H9 (cell line): ENCODE data around the gene KRT8. TPM values are rescaled to one million over a fixed set of nuclear protein-coding genes. Genes with fewer than 3 reads are reported as not detected.

Experiments used
- DNase-seq: peaks from one replicate; pipeline ENCODE4 v3.0.0-alpha.2; 2017
- H2AFZ ChIP-seq: one replicate; pipeline ENCODE4 v1.6.1; 2013; ENCODE audit warnings: mild to moderate bottlenecking, low read length, control low read depth, moderate library complexity
- H2AK5ac ChIP-seq: 2 replicates; pipeline ENCODE4 v1.6.1; 2013; ENCODE audit warnings: low read length, control low read depth, mixed read lengths; ENCODE audit not compliant: insufficient read length
- H2BK120ac ChIP-seq: one replicate; pipeline ENCODE4 v1.6.1; 2013; ENCODE audit warnings: low read depth, mild to moderate bottlenecking, low read length, control low read depth, inconsistent platforms; ENCODE audit not compliant: poor library complexity, severe bottlenecking
- H2BK12ac ChIP-seq: 2 replicates; pipeline ENCODE4 v1.6.1; 2013; ENCODE audit warnings: low read length, control low read depth, mixed read lengths, low read depth; ENCODE audit not compliant: insufficient read length
- H2BK15ac ChIP-seq: 2 replicates; pipeline ENCODE4 v1.6.1; 2013; ENCODE audit warnings: low read depth, low read length, control low read depth
- H2BK20ac ChIP-seq: one replicate; pipeline ENCODE4 v1.6.1; 2013; ENCODE audit warnings: low read depth, mild to moderate bottlenecking, low read length, control low read depth, inconsistent platforms; ENCODE audit not compliant: poor library complexity, severe bottlenecking
- H2BK5ac ChIP-seq: 2 replicates; pipeline ENCODE4 v1.6.1; 2013; ENCODE audit warnings: low read length, control low read depth, mixed read lengths; ENCODE audit not compliant: insufficient read length
- H3K14ac ChIP-seq: 2 replicates; pipeline ENCODE4 v1.6.1; 2013; ENCODE audit warnings: low read length, control low read depth; ENCODE audit not compliant: insufficient read depth
- H3K18ac ChIP-seq: 2 replicates; pipeline ENCODE4 v1.6.1; 2013; ENCODE audit warnings: low read depth, mild to moderate bottlenecking, mixed read lengths, low read length, control low read depth; ENCODE audit not compliant: insufficient read length
- H3K23ac ChIP-seq: 2 replicates; pipeline ENCODE4 v1.6.1; 2013; ENCODE audit warnings: low read length, control low read depth, mixed read lengths, low read depth; ENCODE audit not compliant: insufficient read length
- H3K23me2 ChIP-seq: 2 replicates; pipeline ENCODE4 v1.6.1; 2013; ENCODE audit warnings: low read depth, mild to moderate bottlenecking, mixed read lengths, low read length, control low read depth; ENCODE audit not compliant: insufficient read length, poor library complexity, severe bottlenecking
- H3K27ac ChIP-seq: 2 replicates; pipeline ENCODE4 v1.5.1; 2013; ENCODE audit warnings: low read length, control low read depth, mixed read lengths, low read depth; ENCODE audit not compliant: insufficient read length
- H3K27me3 ChIP-seq: 2 replicates; pipeline ENCODE4 v1.6.1; 2013; ENCODE audit warnings: low read length, control low read depth, inconsistent platforms; ENCODE audit not compliant: insufficient read depth
- H3K4ac ChIP-seq: 2 replicates; pipeline ENCODE4 v1.6.1; 2013; ENCODE audit warnings: low read depth, mild to moderate bottlenecking, control low read depth, inconsistent platforms, low read length, moderate library complexity
- H3K4me1 ChIP-seq: 2 replicates; pipeline ENCODE4 v1.6.1; 2013; ENCODE audit warnings: low read length, control low read depth, inconsistent platforms; ENCODE audit not compliant: insufficient read depth
- H3K4me2 ChIP-seq: 2 replicates; pipeline ENCODE4 v1.6.1; 2013; ENCODE audit warnings: low read length, control low read depth, mixed read lengths; ENCODE audit not compliant: insufficient read length, insufficient read depth
- H3K56ac ChIP-seq: 2 replicates; pipeline ENCODE4 v1.6.1; 2013; ENCODE audit warnings: low read depth, mild to moderate bottlenecking, mixed read lengths, low read length, control low read depth; ENCODE audit not compliant: insufficient read length
- H3K79me1 ChIP-seq: 2 replicates; pipeline ENCODE4 v1.6.1; 2013; ENCODE audit warnings: low read depth, mild to moderate bottlenecking, moderate library complexity, low read length, control low read depth, inconsistent platforms; ENCODE audit not compliant: insufficient read depth, poor library complexity, severe bottlenecking
- H3K79me2 ChIP-seq: 2 replicates; pipeline ENCODE4 v1.6.1; 2013; ENCODE audit warnings: low read length, control low read depth, inconsistent platforms; ENCODE audit not compliant: insufficient read depth
- H3K9ac ChIP-seq: 2 replicates; pipeline ENCODE4 v1.6.1; 2013; ENCODE audit warnings: low read length, control low read depth, mixed read lengths; ENCODE audit not compliant: insufficient read length; ENCODE audit errors: extremely low read depth
- H3K9me3 ChIP-seq: one replicate; pipeline ENCODE4 v1.6.1; 2013; ENCODE audit warnings: low read depth, low read length, inconsistent platforms; ENCODE audit not compliant: control insufficient read depth
- H3T11ph ChIP-seq: one replicate; pipeline ENCODE4 v1.6.1; 2013; ENCODE audit warnings: mild to moderate bottlenecking, low read length, control low read depth, inconsistent platforms
- H4K20me1 ChIP-seq: one replicate; pipeline ENCODE4 v1.6.1; 2013; ENCODE audit not compliant: control insufficient read depth, insufficient read length, insufficient read depth
- H4K5ac ChIP-seq: 2 replicates; pipeline ENCODE4 v1.6.1; 2013; ENCODE audit warnings: low read depth, mild to moderate bottlenecking, mixed read lengths, low read length, control low read depth; ENCODE audit not compliant: insufficient read length
- H4K8ac ChIP-seq: replicated peaks from 2 replicates; pipeline ENCODE4 v1.6.1; 2013; ENCODE audit warnings: low read length, control low read depth, mixed read lengths, low read depth; ENCODE audit not compliant: insufficient read length
- H4K91ac ChIP-seq: 2 replicates; pipeline ENCODE4 v1.6.1; 2013; ENCODE audit warnings: low read depth, mild to moderate bottlenecking, moderate library complexity, mixed read lengths, low read length, control low read depth; ENCODE audit not compliant: insufficient read length
- H3K27ac Mint-ChIP-seq, 3 experiments: 2 replicates in 2 of 3; 3 replicates in 1 of 3; pipeline ENCODE4 v1.8.0; 2020 to 2021; ENCODE audit warnings: mixed read lengths in 3 of 3, mild to moderate bottlenecking in 1 of 3, moderate library complexity in 1 of 3
- H3K27me3 Mint-ChIP-seq: 2 replicates; pipeline ENCODE4 v1.8.0; 2021; ENCODE audit warnings: low read depth, mild to moderate bottlenecking, moderate library complexity, mixed read lengths
- H3K36me3 Mint-ChIP-seq, 3 experiments: 2 replicates in 2 of 3; 3 replicates in 1 of 3; pipeline ENCODE4 v1.8.0; 2020 to 2021; ENCODE audit warnings: low read depth in 3 of 3, mixed read lengths in 3 of 3; ENCODE audit not compliant: insufficient read depth in 1 of 3
- H3K4me1 Mint-ChIP-seq, 2 experiments: 2 replicates each; pipeline ENCODE4 v1.8.0; 2020; ENCODE audit warnings: mixed read lengths in 2 of 2
- H3K4me3 Mint-ChIP-seq, 2 experiments: 2 replicates in 1 of 2; 3 replicates in 1 of 2; pipeline ENCODE4 v1.8.0; 2020 to 2021; ENCODE audit warnings: mild to moderate bottlenecking in 2 of 2, mixed read lengths in 2 of 2, moderate library complexity in 1 of 2
- H3K9me3 Mint-ChIP-seq, 2 experiments: 2 replicates in 1 of 2; 3 replicates in 1 of 2; pipeline ENCODE4 v1.8.0; 2020; ENCODE audit warnings: mild to moderate bottlenecking in 2 of 2, mixed read lengths in 2 of 2, moderate library complexity in 1 of 2
- WGBS: extraction: QIAGEN DNeasy Blood & Tissue Kit; methylation state at CpG from one replicate; pipeline ENCODE4 v1.1.7; 2013; ENCODE audit warnings: missing lambda C conversion rate, low lambda C conversion rate, mixed read lengths; ENCODE audit not compliant: insufficient read length; ENCODE audit errors: extremely low coverage; 5-methylcytosine and 5-hydroxymethylcytosine counted together
- total RNA-seq: library from RNA; stranded (reverse); gene quantifications from 2 replicates; pipeline ENCODE4 v1.2.1, GENCODE V29; 2021
- TF ChIP-seq, protein P1 (sequence below): fragments of 200-600 bp; sonication (generic); conservative IDR thresholded peaks from 3 replicates; pipeline ENCODE4 v1.8.0; 2021; ENCODE audit warnings: antibody characterized with exemption, mild to moderate bottlenecking

KRT8 gene
- total RNA-seq, 1 experiment from 2014 or later: 244 TPM

DNA sequence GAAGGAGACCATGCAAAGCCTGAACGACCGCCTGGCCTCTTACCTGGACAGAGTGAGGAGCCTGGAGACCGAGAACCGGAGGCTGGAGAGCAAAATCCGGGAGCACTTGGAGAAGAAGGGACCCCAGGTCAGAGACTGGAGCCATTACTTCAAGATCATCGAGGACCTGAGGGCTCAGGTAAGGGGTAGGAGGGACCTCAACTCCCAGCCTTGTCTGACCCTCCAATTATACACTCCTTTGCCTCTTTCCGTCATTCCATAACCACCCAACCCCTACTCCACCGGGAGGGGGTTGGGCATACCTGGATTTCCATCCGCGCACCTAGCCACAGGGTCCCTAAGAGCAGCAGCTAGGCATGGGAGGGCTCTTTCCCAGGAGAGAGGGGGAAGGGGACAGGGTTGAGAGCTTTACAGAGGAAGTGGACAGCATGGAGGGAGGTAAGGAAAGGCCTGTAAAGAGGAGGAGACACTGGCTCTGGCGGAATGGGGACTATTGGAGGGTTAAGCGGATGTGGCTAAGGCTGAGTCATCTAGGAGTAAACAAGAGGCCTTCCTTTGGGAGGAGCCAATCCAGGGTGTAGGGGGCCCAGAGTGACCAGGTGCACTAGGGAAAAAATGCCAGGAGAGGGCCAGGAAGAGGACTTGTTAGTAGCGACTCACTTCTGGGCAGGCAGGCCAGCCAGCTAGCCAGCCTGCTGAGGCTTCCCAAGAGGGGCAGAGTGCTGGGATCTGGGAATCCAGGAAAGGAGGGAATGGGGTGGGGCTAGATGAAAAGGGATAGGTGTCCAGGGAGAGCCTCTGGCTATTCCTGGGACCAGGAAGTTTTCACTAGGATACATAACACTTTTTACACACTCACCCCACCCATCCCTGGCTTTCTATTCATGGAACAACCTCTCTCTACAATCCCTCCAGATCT is 44.8 kb upstream of the KRT8 start:
- H2BK15ac ChIP-seq: no peak overlapping the region
- peak overlapping the region; percentile 22 for H3K27ac ChIP-seq
- no peak overlapping the region for H2BK12ac ChIP-seq
- H2BK120ac ChIP-seq: no peak overlapping the region
- H3K27ac Mint-ChIP-seq: peak overlapping the region; percentile 96 to 99 (median 97)
- peak overlapping the region; percentile 71 for H4K91ac ChIP-seq
- H4K20me1 ChIP-seq: no peaks in the 10 kb centered on the region
- no peak overlapping the region for H3T11ph ChIP-seq
- TF ChIP-seq, protein P1, sequence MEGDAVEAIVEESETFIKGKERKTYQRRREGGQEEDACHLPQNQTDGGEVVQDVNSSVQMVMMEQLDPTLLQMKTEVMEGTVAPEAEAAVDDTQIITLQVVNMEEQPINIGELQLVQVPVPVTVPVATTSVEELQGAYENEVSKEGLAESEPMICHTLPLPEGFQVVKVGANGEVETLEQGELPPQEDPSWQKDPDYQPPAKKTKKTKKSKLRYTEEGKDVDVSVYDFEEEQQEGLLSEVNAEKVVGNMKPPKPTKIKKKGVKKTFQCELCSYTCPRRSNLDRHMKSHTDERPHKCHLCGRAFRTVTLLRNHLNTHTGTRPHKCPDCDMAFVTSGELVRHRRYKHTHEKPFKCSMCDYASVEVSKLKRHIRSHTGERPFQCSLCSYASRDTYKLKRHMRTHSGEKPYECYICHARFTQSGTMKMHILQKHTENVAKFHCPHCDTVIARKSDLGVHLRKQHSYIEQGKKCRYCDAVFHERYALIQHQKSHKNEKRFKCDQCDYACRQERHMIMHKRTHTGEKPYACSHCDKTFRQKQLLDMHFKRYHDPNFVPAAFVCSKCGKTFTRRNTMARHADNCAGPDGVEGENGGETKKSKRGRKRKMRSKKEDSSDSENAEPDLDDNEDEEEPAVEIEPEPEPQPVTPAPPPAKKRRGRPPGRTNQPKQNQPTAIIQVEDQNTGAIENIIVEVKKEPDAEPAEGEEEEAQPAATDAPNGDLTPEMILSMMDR: no peak
- H3K9me3 ChIP-seq: no peaks in the 10 kb centered on the region
- H3K27me3 ChIP-seq: no peaks in the 10 kb centered on the region
- peaks cover 19% of the 10 kb centered on the region for H3K4me1 ChIP-seq
- H2BK20ac ChIP-seq: no peak overlapping the region
- no peaks in the 10 kb centered on the region for H3K27me3 Mint-ChIP-seq
- WGBS: no CpG with 5 or more reads among the region's 13 CpGs
- no peak overlapping the region for H2AFZ ChIP-seq
- H3K4me1 Mint-ChIP-seq: peaks cover 51 to 62% of the 10 kb centered on the region in 2 experiments
- no peak overlapping the region for H3K4ac ChIP-seq
- no peak overlapping the region for H4K8ac ChIP-seq
- H3K23ac ChIP-seq: no peak overlapping the region
- DNase-seq: peak; percentile 85
- H3K4me3 Mint-ChIP-seq: peak overlapping the region; percentile 92 to 96
- H4K5ac ChIP-seq: no peak overlapping the region
- H3K79me1 ChIP-seq: peaks cover 4% of the 10 kb centered on the region
- H3K23me2 ChIP-seq: peaks cover 14% of the 10 kb centered on the region
- peak overlapping the region; percentile 84 for H3K4me2 ChIP-seq
- peak overlapping the region; percentile 80 for H3K9ac ChIP-seq
- H2AK5ac ChIP-seq: no peak overlapping the region
- peaks cover 37 to 40% (median 37%) of the 10 kb centered on the region in 3 experiments; a peak in 6 of 7 replicates for H3K36me3 Mint-ChIP-seq
- no peak overlapping the region for H3K56ac ChIP-seq
- peak overlapping the region; percentile 33; the same call in 1 of the 2 replicates for H3K14ac ChIP-seq
- H3K9me3 Mint-ChIP-seq: no peaks in the 10 kb centered on the region; a peak in 1 of 5 replicates
- peaks cover 10% of the 10 kb centered on the region; the same call in 1 of the 2 replicates for H3K79me2 ChIP-seq
- H3K18ac ChIP-seq: peak overlapping the region; percentile 5
- peak overlapping the region; percentile 6 for H2BK5ac ChIP-seq
